NCI-H526 (cell line): ENCODE results near the gene RIC8B.

Experiments
- DNase-seq, 2 experiments: peaks; one replicate each; lab custom pipeline; 2025; lab: John Stamatoyannopoulos, UW

The RIC8B gene

DNA sequence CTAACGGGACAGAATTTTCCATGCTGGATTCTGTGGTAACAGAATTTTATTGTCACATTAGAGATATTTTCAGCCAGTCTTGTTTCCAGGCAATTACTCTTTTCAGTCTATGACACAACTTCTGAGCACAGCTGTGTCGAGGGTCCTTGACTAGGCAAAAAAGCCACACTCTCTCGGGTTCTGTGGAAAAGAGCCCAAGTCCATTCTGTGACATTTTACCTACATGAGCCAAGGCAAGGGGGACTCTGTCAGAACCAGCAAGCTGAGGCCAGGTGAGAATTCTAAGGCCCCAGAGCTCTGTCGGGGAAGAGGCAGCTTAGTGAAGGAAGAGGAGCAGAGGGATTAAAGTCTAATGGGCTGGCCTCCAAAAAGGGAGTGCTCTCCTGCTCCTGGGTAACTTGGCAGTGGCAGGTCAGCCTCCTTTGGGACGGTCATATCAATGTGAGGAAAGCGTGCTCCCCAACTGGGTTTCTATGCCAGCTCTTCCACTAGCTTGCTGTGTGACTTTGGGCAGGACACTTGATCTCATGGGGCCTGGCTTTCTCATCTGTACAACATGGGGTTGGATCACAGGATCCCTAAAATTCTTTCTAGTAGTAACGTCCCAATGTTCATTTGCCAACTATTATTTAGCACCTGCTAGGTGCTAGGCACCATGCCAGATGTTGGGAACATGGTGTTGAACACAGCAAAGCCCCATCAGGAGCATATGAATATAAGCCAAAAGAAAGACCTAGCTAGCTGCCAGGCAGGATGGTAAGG, 16.0 kb upstream of the RIC8B start:
- no peak for DNase-seq

- DNase-seq, result no peak
Measured at GRCh38 chr12:106759526-106760183, 14.8 kb upstream of the RIC8B start.

DNA sequence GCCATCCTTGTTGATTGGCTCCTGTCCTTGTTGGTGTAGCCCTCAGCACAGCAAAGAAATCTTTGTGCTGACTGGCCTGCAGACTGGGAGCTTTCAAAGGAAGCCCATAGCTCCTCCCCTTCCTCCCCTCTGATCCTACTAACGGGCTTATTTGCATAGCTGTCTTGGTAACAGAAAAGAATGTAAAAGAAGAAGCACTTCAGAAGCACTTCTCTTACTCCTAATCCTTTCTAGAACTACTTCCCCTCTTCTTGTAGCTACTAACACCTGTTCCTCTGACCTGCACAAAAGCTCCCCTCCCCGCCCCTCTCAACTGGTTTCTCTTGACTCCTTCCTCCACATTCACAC, 14.3 kb upstream of the RIC8B start:
- DNase-seq, result peak in 1 of 2 experiments; percentile 30

DNA sequence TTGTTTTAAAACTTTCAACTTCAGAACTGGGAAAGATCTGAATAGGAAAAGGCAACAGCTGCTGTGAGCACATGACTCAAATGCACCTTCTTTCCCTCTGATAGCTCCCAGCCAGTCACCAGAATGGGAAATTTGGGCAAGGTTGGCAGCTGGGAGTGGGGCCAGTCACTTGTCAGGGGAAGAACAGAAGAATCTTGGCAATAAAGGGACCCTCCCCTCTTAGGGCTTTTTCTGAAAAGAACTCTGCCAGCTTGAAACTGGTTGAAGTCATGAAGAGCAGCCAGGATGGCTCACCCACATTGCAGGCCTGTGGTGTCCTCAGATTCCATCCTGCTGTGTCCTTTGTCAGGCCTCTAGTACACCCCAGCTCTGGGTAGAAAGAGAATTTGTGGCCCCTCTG, 10.3 kb upstream of the RIC8B start:
- DNase-seq, result no peak

DNA sequence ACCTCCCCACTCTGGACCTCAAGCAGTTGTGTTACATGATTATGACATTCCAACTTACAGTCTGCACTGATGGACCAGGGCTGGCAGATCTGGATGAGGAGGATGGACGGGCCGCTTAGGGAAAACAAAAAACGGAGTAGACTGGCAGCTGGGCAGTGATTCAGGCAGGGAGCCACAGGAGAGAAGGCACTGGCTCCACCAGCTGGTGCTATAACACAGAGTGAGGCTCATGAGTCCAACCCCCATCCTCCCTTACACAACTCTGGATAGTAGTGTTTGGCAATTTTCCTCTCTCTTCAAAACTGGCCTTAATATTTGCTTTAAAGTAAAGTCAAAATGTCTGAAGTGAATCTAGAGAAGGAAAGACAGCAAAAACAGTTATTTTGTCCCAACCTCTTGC, 9.7 kb upstream of the RIC8B start:
- DNase-seq, result no peak

- no peak for DNase-seq
Measured at GRCh38 chr12:106766393-106766826, 8.1 kb upstream of the RIC8B start.

DNA sequence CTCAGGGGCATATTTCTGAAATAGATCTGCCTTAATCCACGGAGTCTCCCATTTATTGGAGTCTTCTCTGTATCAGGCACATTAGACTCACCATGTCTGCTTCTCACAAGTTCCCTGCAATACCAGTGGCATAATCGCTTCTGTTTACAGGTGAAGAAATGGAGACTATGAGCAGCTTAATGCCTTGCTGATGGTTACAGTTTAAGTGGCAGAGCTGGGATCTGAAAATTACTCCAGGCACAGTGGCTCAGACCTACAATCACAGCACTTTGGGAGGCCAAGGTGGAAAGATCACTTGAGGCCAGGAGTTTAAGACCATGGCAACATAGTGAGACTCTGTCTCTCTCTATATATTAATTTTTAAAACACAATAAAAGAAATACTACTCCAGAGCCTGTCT, 7.3 kb upstream of the RIC8B start:
- DNase-seq, result no peak

GRCh38 chr12:106767954-106768822, 6.3 kb upstream of the RIC8B start:
- DNase-seq, result no peak

DNA sequence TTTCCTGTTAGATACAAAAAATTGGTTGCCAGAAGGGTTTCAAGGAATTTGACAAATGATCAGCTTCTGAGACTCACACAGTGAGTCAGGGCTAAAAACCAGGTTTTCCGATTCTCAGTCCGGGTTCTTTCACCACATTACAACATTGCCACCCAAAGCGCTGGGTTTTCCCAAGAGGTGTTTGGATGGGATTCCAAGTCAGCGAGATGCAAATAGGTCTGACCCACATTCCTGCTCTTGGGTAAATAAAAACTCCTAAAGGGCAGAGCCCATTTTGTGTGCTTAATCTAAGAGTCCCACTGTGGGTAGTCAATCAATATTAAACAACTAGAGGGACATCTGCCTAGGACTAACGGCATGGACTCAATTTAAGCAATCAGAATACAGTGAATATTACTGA, 5.4 kb upstream of the RIC8B start:
- peak in 1 of 2 experiments; percentile 11 for DNase-seq

GRCh38 chr12:106769546-106769945, 4.9 kb upstream of the RIC8B start:
- no peak for DNase-seq

- no peak for DNase-seq
Measured at GRCh38 chr12:106771425-106771824, 3.1 kb upstream of the RIC8B start.

- peak in 1 of 2 experiments; percentile 6 for DNase-seq
Measured at GRCh38 chr12:106773286-106774004, 1.0 kb upstream of the RIC8B start.

- peak; percentile 47 to 70 for DNase-seq
Measured at GRCh38 chr12:106774808-106775524, 484 bp downstream of the RIC8B start.

DNA sequence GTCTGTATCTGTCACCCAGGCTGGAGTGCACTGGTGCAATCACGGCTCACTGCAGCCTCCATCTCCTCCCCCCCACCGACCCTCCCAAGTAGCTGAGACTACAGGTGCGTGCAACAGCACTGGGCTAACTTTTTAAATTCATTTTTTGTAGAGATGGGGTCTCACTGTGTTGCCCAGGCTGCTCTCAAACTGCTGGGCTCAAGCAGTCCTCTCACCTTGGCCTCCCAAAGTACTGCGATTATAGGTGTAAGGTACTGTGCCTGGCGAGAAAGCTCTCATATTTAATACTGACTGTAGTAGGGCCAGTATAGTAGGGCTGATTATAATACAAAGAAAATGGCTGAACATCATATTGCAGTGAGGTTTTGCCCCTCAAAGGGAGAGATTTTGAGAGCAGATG, 2.4 kb downstream of the RIC8B start:
- no peak for DNase-seq

GRCh38 chr12:106780010-106780631, 5.6 kb downstream of the RIC8B start:
- DNase-seq, result peak; percentile 75 to 79

DNA sequence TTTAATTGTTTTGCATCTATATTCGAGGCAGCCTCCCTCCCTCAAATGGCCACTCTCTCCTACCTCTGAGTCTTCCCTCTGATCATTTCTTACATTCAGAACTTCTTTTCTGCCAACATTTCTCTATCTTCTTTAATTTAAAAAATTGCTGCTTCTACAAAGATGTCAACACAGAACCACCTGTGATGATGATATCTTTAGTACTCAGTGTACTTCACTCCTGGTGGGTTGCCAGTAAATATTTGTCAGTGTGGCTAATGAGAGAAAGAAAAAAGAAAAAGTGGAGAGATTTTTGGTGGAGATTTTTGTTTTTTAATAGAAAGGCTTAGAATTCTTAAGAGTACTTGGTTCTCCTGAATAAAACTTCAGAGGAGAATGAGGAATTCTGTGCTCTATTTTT, 8.1 kb downstream of the RIC8B start:
- DNase-seq, result no peak

DNA sequence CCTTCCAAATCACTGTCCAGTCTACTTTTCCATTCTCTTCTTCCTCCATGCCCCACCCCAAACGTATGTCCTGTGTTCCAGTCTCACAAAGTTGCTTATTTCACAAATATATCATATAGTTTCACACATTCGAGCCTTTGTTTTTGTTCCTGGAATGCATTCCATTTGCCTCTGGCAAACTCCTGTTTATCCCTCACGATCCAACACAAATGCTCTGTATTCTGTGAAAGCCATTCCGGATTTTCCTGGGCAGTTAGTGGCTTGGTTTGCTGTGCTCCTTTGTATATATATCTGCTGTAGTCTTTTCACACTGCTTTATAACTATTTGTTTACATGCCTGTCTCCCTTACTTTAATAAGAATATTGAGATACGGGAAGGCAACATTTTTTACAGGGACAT, 9.0 kb downstream of the RIC8B start:
- DNase-seq, result no peak

DNA sequence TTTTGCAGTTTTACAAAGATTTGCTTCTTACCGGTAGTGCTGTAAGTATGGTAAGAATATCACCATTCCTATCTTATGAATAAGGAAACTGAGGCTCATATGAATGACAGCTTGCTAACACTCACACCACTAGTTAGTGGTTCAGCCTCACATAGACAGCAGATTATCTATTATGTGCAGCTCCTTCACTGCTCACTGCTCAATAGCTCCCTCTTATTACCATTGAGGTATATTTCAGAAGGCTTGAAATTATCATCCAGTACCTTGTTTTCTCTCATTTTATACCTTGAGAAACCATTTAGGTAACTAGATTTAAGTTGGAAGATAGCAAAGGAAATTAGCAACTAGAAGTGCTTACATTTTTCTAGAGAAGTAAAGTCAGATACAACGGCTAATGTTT, 15.5 kb downstream of the RIC8B start:
- no peak for DNase-seq

GRCh38 chr12:106791531-106791930, 17.0 kb downstream of the RIC8B start:
- no peak for DNase-seq

DNA sequence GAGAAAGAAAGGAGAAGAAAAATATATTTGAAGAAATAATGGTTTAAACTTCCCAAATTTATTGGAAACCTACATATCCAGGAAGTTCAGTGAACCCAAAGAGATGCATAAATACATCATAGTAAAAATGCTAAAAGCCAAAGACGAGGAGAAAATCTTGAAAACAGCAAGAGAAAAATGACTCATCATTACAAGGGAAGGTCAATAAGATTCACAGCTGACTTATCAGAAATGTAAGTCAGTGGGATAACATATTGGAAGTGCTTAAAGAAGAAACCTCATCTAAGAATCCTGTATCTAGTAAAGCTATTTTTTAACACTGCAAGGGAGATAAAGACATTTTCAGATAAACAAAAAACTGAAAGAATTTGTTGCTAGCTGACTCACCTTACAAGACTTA, 19.9 kb downstream of the RIC8B start:
- no peak for DNase-seq

GRCh38 chr12:106801167-106801708, 26.8 kb downstream of the RIC8B start:
- DNase-seq, result no peak
